HG02852 (cell line): Measurements from ENCODE around the gene YTHDF1.
"Not testable (repeated sequence)": the region's sequence is repeated elsewhere in the genome, so short reads cannot be mapped to it uniquely, and the experiment has no call there.

ENCODE experiments used
- ATAC-seq: cut with Tn5 transposase; IDR thresholded peaks from one replicate; pipeline ENCODE4 v1.9.1; 2021; ENCODE audit warnings: mild to moderate bottlenecking, moderate library complexity; ENCODE audit not compliant: unreplicated experiment

YTHDF1 gene

DNA sequence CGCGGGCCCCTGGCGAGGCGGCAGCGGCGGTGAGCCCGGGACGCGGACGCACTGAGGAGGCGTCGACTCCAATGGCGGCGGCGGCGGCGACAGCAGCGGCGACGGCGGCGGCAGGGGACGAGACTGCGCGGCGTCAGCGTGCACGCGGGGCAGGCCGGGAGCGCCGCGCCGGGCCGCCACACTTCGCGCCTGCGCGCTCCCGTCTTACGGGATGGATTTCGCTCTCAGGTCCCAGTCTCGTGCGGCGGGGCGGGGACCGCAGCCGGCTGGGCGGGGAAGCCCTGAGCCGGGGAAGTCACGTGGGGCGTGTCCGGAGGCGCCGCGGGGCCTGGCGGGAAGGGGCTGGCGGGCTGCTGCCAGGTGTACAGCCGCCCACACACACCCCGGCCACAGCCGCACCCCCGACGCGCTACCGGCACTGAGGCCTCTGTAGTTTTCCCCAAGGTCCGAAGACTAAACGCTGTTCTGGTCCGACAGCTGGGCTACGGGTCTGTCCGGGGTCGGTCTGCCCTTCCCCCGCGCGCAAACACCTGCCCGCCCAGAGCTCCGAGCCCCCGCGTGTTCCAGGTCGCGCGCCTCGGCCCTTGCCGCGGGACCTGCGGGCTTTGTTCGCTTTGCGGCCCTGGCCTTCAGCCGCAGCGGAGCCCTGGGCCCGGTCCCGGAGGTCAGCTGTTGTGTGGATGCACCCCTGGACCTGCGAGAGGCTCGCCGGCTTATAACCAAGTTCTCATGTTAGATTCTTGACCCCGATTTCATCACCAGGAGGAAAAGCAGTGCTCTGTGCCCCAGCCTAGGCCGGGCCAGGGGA lies at the start of gene YTHDF1:
TSS of gene YTHDF1 (minus strand) at position 91 of the 808 bp plus-strand sequence. CDS start 239 bp downstream, outside the sequence.
- ATAC-seq: peak; percentile 78

- ATAC-seq: no peak
These were observed 48.6 kb upstream of the YTHDF1 start for GRCh38 chr20:63264519-63264918.

DNA sequence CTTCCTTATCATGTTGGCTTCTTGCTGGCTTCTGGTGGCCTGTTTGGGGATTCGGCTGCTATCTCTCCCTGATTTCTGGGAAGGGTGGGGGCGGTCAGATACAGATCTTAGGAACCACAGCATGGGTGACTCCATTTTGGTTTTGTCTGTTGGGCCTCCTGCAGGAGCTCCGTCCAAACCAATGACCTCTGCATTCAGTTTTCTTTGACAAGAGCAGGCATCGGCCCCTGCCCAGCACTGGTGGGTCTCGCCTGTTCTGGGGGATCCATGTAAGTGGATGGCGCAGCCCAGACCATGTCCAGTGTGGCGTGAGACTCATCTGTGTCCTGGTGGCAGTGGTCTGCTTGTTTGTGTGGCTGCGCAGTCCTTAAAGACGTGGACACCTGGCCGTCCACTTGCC lies 48.1 kb upstream of the YTHDF1 start:
- ATAC-seq: no peak

DNA sequence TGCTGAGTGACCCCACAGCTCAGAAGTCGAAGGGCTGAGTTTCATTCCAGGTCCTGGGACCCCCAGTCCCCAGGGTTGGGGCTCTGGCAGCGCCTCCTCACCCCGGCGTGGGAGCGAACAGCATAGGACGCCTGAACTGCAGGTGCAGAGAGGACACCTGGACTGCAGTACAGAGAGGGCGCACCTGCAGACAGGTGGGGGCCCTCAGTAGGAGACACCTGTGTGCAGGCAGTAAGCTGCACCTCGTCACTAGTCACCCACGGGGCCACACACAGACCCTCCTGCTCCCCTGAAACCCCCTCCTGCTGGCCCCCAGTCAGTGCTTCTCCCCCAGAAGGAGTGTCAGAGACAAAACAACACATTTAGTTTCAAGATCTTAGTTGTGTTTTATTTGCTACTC lies 46.9 kb upstream of the YTHDF1 start:
- no peak for ATAC-seq

- ATAC-seq: no peak
These were observed 46.0 kb upstream of the YTHDF1 start for GRCh38 chr20:63261795-63262528.

DNA sequence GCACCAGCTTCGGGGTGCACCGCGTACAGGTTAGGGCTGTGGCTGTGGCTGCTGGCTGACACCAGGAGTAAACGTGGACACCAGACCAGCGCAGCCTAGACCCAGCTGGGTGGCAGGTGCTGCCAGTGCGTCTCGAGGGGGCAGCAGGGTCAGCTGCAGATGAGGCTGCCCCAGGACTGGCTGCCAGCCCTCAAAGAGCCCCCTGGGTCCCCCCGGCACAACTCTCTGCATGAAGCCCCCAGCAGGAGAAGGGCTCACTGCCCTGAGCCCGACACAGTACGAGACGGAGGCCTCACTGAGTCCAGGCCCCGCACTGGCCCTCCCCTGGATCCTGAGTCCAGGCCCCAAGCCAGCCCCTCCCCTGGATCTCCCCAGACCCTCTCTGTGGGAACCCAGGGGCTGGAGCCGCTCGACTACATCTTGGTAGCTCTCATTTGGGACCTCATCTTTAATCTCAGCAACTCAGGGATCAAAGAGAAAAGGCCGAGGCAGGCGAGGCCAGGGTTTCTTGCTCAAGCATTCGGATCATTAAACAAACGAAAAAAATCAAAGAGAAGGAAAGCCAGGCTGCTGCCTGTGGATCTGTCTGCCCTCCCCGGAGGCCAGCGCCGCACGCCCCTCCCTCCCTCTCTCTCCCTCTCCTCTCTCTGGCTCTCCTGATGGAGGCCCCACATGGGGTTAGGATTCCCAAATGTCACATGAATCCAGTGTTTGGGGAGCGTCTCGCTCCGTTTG lies 45.3 kb upstream of the YTHDF1 start:
- ATAC-seq: no peak

DNA sequence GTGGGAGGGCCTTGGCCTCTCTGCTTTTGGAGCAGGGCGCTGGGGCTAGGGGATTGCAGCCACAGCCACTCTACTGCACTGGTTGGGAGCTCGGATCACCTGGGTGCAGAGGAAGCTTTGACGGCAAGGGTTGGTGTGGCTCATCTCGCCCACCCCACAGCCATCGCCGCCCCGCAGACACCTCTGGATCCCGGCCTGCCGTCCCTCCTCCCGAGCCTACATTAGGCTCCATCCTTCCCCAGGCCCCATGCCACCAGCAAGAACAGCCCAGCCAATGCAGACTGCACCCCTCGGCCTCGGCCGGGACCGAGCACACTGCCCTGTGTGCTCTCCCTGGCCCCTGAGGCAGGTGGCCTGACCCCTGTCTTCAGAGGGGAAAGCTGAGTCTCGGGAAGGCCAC lies 44.6 kb upstream of the YTHDF1 start:
- ATAC-seq: no peak

GRCh38 chr20:63259734-63260460 lies 44.0 kb upstream of the YTHDF1 start:
- no peak for ATAC-seq

DNA sequence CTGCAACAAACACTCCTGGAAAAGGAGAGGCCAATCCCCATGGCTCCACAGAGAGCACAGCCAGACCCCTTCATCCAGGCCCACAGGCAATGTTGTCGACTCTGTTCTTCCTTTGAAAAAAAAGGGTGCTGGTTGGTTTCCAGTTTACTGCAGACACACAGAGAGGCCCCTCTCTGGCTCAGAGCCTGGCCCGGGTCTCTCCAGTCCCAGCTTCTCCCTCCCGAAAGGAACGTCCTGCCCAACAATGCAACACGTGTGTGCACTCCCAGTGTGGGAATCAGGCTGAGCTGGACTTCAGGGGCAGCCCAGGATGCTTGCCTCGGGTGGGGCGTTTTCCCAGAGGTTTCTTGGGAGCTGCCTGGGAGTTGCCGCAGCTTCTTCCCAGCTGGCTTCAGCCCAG lies 42.9 kb upstream of the YTHDF1 start:
- no peak for ATAC-seq

GRCh38 chr20:63257629-63258028 lies 41.7 kb upstream of the YTHDF1 start:
- no peak for ATAC-seq

DNA sequence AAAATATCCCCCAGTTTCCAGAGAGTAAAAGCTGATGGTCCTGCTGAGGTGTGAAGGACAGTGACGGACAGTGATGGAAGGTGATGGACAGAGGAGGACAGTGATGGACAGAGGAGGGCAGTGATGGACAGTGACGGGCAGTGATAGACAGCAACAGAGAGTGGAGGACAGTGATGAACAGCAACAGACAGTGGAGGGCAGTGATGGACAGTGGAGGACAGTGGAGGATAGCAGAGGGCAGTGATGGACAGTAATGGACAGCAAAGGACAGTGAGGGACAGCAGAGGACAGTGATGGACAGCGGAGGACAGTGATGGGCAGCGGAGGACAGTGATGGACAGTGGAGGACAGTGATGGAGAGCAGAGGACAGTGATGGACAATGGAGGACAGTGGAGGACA lies 41.0 kb upstream of the YTHDF1 start:
- no peak for ATAC-seq

DNA sequence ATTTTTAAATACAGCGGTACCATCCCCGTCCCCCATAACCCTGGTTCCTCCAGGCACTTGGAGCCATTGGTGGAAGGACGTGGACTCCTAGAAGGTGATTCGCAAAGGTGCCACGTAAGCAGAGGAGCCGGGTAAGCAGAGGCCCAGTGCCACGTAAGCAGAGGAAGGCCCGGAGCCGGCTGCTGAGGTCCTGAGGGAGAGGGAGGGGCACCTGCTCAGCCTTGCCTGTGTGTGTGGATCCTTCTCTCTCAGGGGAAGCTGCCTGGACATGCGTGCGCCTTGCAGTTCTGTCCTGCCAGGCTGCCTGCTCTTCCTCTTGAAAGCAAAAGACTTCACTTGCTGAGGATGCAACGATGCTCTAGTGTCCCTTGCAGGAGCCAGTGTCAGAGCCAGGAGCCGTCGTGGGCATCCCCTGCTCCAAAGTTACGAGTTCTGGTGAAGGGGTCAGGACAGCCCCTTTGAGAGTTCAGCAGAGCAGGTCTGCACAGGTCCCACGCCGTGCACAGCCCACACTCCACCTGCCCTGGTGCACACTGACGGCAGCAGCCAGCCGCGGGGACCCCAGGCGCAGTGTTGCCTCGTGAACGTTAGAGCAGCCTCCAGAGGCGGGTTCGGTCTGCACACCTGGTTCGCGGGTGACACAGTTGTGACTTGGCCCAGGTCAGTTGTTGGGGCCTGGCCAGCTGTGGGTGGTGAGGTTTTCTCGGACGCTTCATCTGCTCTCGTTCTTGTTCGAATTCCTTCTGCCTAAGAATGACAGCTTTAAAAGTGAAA lies 40.2 kb upstream of the YTHDF1 start:
- ATAC-seq: no peak

- ATAC-seq: no peak
These were observed 38.9 kb upstream of the YTHDF1 start for GRCh38 chr20:63254606-63255384.

DNA sequence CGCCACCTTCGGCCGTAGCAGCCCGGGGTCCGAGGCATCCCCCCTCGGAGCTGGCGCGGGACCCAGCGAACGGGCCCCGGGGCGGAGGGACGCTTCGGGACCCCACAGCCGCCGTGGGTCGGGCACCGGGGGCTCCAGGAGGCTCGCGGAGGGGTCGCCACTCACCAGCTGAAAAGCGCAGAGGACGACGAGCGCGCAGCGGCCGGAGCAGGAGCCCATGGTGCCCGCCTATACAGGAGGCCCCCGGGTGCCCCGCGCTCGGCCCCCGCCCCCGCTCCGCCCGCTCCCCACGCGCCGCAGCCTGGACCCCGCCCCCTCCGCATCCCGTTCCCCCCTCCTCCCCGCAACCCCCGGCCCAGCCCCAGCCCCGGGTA lies 38.3 kb upstream of the YTHDF1 start, which contains the start of gene NKAIN4:
TSS of gene NKAIN4 (minus strand) at position 232 of the 374 bp plus-strand sequence. CDS start at position 219, 13 bp downstream.
- ATAC-seq: no peak

DNA sequence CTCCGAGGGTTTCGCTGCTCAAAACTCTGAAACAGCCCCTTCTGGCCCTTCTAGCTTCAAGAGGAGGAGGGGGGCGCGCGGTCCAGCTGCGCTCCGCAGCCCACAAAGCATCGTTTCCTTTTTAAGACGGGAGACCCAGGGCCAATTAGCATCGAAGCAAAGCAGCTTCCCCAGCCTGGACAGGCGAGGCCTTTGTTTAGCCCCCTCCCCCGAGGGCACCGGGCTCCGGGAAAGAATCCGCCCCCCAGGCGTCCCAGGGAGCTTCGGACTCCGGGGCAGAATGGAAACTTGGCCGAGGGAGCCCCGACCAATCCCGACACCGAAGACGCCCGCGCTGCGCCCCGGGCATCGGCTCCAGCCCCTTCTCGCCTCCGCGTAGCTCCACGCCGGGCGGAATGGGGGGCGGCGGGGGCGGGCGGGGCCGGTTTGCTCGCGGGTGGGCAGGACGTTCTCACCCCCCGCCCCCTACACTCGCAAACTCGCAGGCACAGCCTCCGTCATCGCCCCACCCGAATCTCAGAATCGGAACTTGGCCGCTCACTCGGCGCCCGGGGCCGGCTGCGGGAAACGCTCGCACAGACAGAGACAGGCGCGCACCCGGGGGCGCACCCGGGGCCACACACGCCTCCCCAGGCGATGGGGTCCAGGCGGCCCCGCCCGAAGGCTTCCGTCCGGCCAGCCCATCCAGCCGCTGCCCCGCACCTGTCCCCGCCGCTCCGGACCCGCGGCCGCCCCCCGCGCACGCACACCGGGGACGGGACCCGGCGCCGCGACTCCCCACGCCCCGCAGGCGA lies 37.7 kb upstream of the YTHDF1 start:
- ATAC-seq: no peak

DNA sequence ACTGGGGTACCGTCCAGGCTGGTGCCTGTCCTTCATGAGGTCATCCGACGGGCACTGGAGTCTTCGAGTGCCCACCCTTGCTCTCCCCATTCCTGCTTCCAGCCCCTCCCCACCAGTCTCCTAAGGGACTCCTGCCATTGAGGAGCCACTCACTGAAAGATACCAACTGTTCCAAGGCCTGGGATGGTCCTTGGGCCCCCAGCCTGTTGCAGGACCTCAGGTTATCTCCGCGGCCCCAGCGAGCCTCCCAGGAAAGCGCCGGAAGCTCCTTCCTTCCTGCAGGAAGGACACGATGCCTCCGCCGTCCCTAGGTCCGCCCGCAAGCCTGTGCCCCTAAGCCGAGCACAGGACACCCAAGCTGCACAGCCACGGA lies 37.1 kb upstream of the YTHDF1 start:
- ATAC-seq: no peak

DNA sequence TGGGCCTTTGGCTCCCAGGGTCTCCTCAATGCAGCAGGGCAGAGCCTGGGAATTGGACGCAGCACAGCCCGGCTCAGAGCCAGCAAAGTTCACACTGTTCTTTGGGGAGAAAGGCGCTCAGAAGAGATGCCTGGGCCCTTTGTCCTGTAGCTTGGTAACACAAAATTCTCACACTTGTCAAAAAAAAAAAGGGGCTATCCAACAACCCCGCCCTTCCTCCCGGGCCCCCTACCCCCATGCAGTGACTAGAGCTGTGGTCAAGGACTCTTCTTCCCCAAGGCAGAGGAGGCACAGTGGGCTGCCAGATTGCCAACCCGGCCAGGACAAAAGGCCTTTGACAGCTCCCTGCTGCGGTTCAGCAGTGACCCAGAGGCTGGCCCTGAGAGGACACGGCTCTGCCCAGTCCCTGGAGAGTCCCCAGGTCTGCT lies 36.4 kb upstream of the YTHDF1 start:
- ATAC-seq: no peak

DNA sequence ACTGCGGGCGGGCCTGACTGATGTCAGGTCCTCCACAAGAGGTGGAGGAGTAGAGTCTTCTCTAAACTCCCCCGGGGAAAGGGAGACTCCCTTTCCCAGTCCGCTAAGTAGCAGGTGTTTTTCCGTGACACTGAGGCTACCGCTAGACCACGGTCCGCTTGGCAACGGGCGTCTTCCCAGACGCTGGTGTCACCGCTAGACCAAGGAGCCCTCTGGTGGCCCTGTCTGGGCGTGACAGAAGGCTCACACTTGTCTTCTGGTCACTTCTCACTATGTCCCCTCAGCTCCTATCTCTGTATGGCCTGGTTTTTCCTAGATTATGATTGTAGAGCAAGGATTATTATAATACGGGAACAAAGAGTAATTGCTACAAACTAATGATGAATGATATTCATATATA lies 35.4 kb upstream of the YTHDF1 start:
- not testable (repeated sequence) for ATAC-seq

GRCh38 chr20:63249891-63250290 lies 34.0 kb upstream of the YTHDF1 start:
- ATAC-seq: no peak
